Body of pancreas (tissue), 4 donors: ENCODE data around the gene COL26A1. TPM values are rescaled to one million over a fixed set of nuclear protein-coding genes. Genes with fewer than 3 reads are reported as not detected.
A peak's percentile ranks its signal among the peaks of the same experiment; 100 is the strongest.

Experiments
- ATAC-seq: fragments of 150-250 bp; one replicate; pipeline ENCODE4 v1.9.1; 2016
- DNase-seq, 4 donors: peaks; one replicate each; pipeline ENCODE4 v3.0.0-alpha.2; 2019
- H3K27ac ChIP-seq, 4 donors: fragments of 200-600 bp; sonication (generic); 1 replicate in 3 of 4; 2 replicates in 1 of 4; pipeline versions ENCODE4 v1.5.1 to v1.6.1; 2016 to 2019; ENCODE audit warnings: mild to moderate bottlenecking in 1 of 4, mixed read lengths in 1 of 4, moderate library complexity in 1 of 4
- H3K27me3 ChIP-seq, 2 donors: fragments of 200-600 bp; sonication (generic); one replicate each; pipeline ENCODE4 v1.6.0; 2016; ENCODE audit warnings: mild to moderate bottlenecking in 1 of 2
- H3K36me3 ChIP-seq, 2 donors: fragments of 200-600 bp; sonication (generic); replicated peaks in 1 of 2; 2 replicates each; pipeline ENCODE4 v1.5.1; 2016; ENCODE audit warnings: low read depth in 2 of 2; ENCODE audit not compliant: insufficient read depth in 1 of 2
- H3K4me1 ChIP-seq: fragments of 200-600 bp; sonication (generic); one replicate; pipeline ENCODE4 v1.6.0; 2016
- H3K4me3 ChIP-seq, 2 donors: fragments of 200-600 bp; sonication (generic); 1 replicate in 1 of 2; 2 replicates in 1 of 2; pipeline ENCODE4 v1.5.1; 2016 to 2019
- H3K9me3 ChIP-seq, 3 donors: fragments of 200-600 bp; sonication (generic); 1 replicate in 2 of 3; 2 replicates in 1 of 3; pipeline ENCODE4 v1.5.1; 2016
- POLR2A ChIP-seq, 3 donors: fragments of 450-650 bp; IDR thresholded peaks; one replicate each; pipeline ENCODE4 v1.6.1; 2016; ENCODE audit warnings: antibody characterized with exemption in 3 of 3, mild to moderate bottlenecking in 2 of 3
- WGBS, 2 donors: methylation state at CpG; one replicate each; pipeline ENCODE4 v1.1.5; 2017; 5-methylcytosine and 5-hydroxymethylcytosine counted together
- intact Hi-C: fragments of 100-400 bp; cut with DNase I; formaldehyde crosslinking; loops from one replicate; pipeline ENCODE4 v1.15.1; 2023
- total RNA-seq, 2 donors: library from RNA; depleted of rRNA; stranded (reverse); fragments of >200 nt; gene quantifications; one replicate each; pipeline ENCODE4 v1.1.0, GENCODE V29; 2016
- TF ChIP-seq, protein P1 (sequence below), 7 experiments: fragments of 450-650 bp in 4 of 7; fragments of 200-600 bp in 3 of 7; sonication (generic) in 3 of 7; IDR thresholded peaks; one replicate each; pipeline ENCODE4 v1.5.1; 2016 to 2019; ENCODE audit warnings: antibody characterized with exemption in 7 of 7

The COL26A1 gene
- total RNA-seq, 2 donors from 2014 or later: 0.78 to 2.0 TPM

DNA sequence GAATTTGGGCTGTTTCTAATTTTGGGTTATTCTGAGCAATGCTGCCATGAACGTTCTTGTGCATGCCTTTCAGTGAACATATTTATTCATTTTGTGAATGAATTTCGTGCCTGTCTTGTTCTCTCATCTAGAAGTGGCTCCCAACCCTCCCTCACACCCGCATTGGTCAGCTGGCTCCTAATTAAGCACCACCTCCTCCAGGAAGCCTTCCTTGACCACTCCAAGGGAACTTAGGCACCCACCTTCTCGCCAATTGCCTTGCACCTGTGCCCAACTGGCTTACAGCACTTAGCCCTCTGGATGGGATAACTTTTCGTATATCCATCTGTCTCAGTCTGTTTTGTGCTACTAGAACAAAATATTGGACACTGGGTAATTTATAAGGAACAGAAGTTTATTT, 159.3 kb downstream of the COL26A1 start:
- WGBS, 2 donors: 59 to 63% methylated on average over 5 of the region's 5 CpGs
- no peaks in the 10 kb centered on the region for H3K9me3 ChIP-seq
- H3K36me3 ChIP-seq: no peaks in the 10 kb centered on the region
- no peaks in the 10 kb centered on the region for H3K27me3 ChIP-seq
- no peak overlapping the region for H3K4me3 ChIP-seq
- no peaks in the 10 kb centered on the region for H3K4me1 ChIP-seq
- H3K27ac ChIP-seq: no peak overlapping the region
- ATAC-seq (no peak), DNase-seq (no peak)
- intact Hi-C loops: no loop called here
- TF ChIP-seq, protein P1, sequence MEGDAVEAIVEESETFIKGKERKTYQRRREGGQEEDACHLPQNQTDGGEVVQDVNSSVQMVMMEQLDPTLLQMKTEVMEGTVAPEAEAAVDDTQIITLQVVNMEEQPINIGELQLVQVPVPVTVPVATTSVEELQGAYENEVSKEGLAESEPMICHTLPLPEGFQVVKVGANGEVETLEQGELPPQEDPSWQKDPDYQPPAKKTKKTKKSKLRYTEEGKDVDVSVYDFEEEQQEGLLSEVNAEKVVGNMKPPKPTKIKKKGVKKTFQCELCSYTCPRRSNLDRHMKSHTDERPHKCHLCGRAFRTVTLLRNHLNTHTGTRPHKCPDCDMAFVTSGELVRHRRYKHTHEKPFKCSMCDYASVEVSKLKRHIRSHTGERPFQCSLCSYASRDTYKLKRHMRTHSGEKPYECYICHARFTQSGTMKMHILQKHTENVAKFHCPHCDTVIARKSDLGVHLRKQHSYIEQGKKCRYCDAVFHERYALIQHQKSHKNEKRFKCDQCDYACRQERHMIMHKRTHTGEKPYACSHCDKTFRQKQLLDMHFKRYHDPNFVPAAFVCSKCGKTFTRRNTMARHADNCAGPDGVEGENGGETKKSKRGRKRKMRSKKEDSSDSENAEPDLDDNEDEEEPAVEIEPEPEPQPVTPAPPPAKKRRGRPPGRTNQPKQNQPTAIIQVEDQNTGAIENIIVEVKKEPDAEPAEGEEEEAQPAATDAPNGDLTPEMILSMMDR (IDR thresholded peaks at IDR 0.05): no peak
- no peak for TF ChIP-seq POLR2A (IDR thresholded peaks at IDR 0.05)

DNA sequence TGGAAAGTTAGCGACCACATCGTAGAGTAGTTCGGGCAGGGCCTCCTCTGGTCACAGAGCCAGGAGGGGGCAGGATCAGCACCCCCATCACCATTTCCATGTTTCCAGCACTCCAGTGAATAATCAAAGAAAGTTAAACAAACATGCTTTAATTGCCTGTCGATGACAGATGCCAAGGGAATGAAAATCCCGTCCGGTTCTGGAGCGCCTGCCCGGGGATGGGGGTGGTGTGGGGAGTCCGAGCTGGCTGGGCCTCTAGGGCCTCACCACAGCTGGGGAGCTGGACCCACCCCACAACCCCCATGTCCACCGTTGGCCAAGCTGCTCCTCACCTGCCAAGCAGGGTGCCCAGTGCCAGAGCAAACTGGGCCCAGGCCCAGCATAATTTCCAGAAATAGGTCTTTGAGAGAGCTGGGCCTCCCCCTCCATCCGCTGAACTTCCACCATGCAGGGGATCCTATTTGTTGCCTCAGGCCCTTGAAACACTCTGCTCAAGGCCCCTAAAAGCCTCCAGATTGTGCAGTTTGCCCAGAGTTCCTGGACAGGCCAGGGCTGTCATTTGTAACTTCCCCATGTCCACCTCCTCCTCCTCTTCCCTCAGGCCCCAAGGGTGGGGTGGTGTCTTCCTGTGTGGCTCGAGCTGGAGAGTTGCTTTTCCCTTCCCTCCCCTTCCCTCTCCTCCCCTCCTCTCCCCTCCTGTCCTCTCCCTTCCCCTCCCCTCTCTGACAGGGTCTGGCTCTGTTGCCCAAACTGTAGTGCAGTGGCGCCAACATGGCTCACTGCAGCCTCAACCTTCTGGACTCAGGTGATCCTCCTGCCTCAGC, 165.4 kb downstream of the COL26A1 start:
- WGBS, 2 donors: 54 to 63% methylated on average over 11 to 12 of the region's 13 CpGs
- DNase-seq: peak in 3 of 4 donors; percentile 34 to 44 (median 37)
- Histone ChIP-seq H3K27me3 (no peaks in the 10 kb centered on the region), H3K27ac (peak overlapping the region in 2 of 4 donors; percentile 8 to 23), H3K4me3 (no peak overlapping the region), H3K36me3 (no peaks in the 10 kb centered on the region), H3K9me3 (no peaks in the 10 kb centered on the region), H3K4me1 (no peaks in the 10 kb centered on the region)
- TF ChIP-seq POLR2A (IDR thresholded peaks at IDR 0.05): no peak
- TF ChIP-seq, protein P1 (IDR thresholded peaks at IDR 0.05): no peak
- intact Hi-C loops: no loop called here
- peak; percentile 59 for ATAC-seq

DNA sequence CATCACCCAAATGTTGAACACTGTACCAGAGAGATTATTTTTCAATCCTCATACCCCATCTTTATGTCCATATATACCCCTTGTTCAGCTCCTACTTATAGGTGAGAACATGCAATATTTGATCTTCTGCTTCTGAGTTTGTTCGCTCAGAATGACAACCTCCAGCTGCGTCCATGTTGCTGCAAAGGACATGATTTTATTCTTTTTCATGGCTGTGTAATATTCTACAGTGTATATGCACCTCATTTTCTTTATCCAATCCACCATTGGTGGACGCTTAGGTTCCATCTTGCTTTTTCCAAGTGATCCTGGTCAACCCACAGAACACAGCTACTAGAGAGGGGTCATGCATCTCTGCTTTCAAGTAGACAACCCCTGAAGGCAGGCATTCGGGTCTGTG, 166.9 kb downstream of the COL26A1 start:
- Histone ChIP-seq H3K27ac (no peak overlapping the region), H3K9me3 (no peaks in the 10 kb centered on the region), H3K36me3 (no peaks in the 10 kb centered on the region), H3K27me3 (no peaks in the 10 kb centered on the region), H3K4me1 (no peaks in the 10 kb centered on the region), H3K4me3 (no peak overlapping the region)
- intact Hi-C loops: no loop called here
- DNase-seq: no peak
- no peak for TF ChIP-seq POLR2A (IDR thresholded peaks at IDR 0.05)
- TF ChIP-seq, protein P1 (IDR thresholded peaks at IDR 0.05): no peak
- no peak for ATAC-seq
- WGBS, 2 donors: 73 to 81% methylated on average over 4 of the region's 4 CpGs

DNA sequence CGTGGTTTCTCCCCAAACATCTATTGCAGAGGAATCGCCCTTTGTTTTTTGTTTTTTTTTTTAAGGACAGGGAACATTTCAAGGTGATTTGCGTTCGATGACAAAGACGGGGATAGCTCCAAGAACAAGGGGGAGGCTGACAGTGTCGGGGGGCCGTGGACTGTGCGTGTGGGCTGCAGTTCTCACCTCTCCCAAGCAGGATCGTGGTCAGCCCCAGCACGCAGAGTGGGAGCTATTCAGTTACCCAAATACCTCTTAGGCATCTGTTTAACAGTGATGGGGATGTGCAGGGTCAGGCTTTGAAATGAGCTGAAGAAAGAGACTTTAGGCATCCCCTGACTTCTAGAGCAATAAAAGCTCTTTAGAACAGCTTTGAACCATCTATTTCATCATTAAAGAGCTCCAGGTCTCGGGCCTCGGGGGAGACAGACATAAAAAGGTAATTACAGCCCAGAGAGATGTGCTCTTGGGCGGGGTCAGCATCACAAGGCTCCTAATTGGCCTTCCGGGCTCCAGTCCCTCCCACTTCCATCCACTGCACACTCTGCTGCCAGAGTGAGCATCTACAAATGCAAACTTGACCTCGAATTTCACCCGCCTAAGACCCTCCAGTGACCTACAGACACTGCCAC, 169.2 kb downstream of the COL26A1 start:
- H3K4me3 ChIP-seq: no peak overlapping the region
- no peaks in the 10 kb centered on the region for H3K36me3 ChIP-seq
- H3K27me3 ChIP-seq: no peaks in the 10 kb centered on the region
- TF ChIP-seq, protein P1 (IDR thresholded peaks at IDR 0.05): no peak
- TF ChIP-seq POLR2A (IDR thresholded peaks at IDR 0.05): no peak
- no peak for DNase-seq
- H3K27ac ChIP-seq: no peak overlapping the region
- intact Hi-C loops: no loop called here
- no peaks in the 10 kb centered on the region for H3K9me3 ChIP-seq
- no peak for ATAC-seq
- 75 to 81% methylated on average over 16 of the region's 16 CpGs for WGBS, 2 donors
- H3K4me1 ChIP-seq: no peaks in the 10 kb centered on the region
